GM10266 (cell line): ENCODE measurements around the gene CSGALNACT2.

Source experiments
- DNase-seq: peaks from one replicate; pipeline ENCODE4 v3.0.0; 2012; ENCODE audit errors: extremely low spot score
- TF ChIP-seq, protein P1 (sequence below): IDR thresholded peaks from 2 replicates; pipeline ENCODE4 v1.5.1; 2012; ENCODE audit warnings: mild to moderate bottlenecking, low read depth; ENCODE audit not compliant: control insufficient read depth, insufficient read depth; ENCODE audit errors: missing control alignments

CSGALNACT2 gene

DNA sequence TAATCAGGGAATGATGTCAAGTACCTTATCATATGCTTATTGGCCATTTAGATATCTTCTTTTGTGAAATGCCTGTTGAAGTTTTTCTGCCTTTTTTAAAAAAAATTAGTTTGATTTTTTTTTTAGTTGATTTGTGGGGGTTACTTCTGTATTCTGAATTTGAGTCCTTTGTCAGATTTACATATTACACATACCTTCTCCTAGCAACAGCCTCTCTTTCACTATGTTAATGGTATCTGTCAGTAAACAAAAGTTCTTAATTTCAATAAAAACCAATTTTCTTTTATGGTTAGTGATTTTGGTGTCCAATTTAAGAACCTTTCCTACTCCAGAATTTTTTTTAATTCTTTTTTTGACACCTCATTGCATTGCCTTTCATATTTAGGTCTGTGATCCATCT is 52.0 kb downstream of the CSGALNACT2 start:
- DNase-seq: no peak
- TF ChIP-seq, protein P1, sequence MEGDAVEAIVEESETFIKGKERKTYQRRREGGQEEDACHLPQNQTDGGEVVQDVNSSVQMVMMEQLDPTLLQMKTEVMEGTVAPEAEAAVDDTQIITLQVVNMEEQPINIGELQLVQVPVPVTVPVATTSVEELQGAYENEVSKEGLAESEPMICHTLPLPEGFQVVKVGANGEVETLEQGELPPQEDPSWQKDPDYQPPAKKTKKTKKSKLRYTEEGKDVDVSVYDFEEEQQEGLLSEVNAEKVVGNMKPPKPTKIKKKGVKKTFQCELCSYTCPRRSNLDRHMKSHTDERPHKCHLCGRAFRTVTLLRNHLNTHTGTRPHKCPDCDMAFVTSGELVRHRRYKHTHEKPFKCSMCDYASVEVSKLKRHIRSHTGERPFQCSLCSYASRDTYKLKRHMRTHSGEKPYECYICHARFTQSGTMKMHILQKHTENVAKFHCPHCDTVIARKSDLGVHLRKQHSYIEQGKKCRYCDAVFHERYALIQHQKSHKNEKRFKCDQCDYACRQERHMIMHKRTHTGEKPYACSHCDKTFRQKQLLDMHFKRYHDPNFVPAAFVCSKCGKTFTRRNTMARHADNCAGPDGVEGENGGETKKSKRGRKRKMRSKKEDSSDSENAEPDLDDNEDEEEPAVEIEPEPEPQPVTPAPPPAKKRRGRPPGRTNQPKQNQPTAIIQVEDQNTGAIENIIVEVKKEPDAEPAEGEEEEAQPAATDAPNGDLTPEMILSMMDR: no peak

DNA sequence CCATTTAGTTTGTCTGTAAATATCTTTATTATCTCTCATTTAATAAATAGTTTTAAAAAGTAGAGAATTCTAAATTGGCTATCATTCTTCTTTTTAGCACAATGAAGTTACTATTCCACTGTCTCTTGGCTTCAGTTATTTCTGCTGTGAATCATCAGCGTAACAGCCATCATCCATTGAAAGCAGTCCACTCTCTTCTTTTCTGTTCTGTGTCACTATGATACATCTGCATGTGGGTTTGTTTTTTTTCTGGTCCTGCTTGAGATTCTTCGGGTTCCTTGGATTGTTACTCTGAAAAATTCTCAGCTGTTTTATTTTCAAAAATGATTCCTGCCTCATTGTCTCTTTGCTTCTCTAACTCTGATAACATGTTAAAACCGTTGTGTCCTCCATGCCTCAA is 52.5 kb downstream of the CSGALNACT2 start:
- TF ChIP-seq, protein P1: no peak
- no peak for DNase-seq

DNA sequence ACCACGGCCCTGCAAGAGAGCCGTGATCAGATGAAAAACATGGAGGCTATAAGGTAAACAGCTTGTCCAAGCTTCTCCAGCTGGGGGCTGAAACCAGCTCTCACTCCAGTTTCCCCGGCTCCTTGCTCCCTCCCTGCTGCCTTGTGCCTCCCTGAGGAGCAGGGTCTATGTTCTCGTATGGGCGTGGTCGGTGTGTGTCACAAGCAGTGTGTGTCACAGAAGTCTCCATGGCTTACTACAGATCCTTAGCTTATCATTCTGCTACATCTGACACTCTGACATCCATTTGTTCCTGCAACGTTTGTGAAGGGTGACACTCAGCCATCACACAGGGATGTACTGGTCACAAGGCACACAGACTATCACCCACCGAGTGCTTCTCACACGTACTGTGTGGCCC is 54.6 kb downstream of the CSGALNACT2 start:
- TF ChIP-seq, protein P1: no peak
- no peak for DNase-seq

DNA sequence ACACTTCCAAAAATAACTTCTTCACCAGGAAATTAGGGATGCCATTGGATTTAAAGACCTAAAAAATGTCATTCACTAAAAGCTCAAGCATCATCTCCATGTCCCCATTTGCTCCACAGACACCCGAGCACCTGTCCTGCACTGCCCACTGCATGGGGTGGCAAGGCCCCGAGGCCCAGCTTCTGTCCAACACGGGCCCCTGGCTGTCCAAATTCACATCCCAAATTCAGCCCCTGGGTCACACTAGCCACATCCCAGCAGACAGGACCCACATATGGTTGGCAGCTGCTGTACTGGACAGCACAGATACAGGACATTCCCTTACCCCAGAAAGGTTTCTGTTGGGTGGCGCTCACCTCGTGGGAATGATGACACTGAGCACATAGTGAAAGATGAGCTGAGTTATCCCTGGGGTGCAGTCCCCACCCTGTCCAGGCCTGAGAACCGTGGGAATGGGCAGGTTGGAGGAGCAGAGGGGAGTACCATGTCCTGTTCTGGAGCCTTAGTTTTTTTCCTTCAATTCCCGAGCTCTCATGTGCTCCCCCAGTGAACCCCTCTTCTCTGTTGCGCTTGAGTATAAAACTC is 55.3 kb downstream of the CSGALNACT2 start:
- TF ChIP-seq, protein P1: no peak

DNA sequence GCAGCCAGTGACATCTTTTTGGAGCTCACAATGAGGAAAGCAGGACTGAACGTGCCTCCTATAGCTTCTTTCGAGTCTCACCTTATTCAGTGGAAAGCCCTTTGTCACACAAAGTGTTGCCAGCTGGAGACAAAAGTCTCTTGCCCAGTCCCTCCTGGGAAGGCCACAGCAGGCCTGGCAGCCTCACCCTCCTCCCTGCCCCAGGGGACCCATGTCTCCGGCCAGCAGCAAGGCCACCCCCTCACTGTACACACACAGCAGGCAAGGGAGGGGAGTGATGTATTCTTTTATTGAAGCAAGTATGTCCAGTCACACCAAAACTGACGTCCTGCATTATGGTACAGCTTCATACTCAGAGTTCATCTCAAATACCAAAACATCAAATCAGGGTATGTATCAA is 56.0 kb downstream of the CSGALNACT2 start:
- DNase-seq: no peak
- TF ChIP-seq, protein P1: no peak

More for the DNA sequence above, 55.3 kb downstream of the CSGALNACT2 start:
- DNase-seq: no peak

DNA sequence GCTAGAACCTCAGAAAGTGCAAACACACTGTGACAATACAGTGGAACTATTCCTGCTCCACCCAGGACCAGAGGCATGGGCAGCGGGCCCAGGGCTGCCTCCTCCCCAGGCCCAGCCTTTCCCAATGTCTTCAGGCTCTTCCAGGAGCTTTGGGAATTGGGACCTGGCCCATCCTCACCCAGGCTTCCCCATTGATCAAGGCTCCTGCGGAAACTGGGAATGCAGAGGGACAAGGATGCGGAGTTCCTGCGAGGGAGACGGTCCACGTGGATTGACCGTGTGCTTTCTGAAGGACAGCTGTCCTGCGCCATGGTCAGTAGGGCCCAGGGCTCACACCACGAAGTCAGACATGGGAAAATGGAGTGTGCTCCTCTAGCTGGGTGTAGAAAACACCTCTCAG is 56.6 kb downstream of the CSGALNACT2 start:
- TF ChIP-seq, protein P1: no peak
- DNase-seq: no peak

DNA sequence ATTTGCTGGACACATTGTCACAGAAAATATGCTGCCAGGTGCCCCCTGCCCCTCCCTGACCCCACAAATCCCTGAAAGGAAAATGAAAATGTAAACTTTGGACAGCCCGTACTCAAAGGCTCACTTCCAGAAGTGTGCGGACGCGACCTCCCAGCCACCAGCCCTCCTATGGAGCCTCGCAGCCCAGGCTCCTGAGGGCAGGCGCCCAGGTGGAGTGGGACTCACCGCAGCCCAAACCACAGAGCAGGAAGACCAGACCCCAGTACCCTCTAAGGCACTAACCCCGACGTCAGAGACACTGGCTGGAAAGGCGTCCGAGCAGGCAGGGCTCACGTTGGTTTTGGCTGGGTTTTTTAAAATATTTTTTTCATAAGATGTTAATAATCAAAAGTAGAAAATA is 57.3 kb downstream of the CSGALNACT2 start:
- DNase-seq: no peak

More for the DNA sequence above, 57.3 kb downstream of the CSGALNACT2 start:
- TF ChIP-seq, protein P1: no peak
